A673 (cell line): ENCODE measurements around the gene SCYGR4. TPM values are rescaled to one million over a fixed set of nuclear protein-coding genes. Genes with fewer than 3 reads are reported as not detected.

Source experiments
- BruUV-seq: library from RNA; stranded (reverse); fragments of 400-500 nt; replicated peaks from 2 replicates; lab custom pipeline; 2021; lab: Mats Ljungman, UMichigan
- CTCF ChIA-PET: fragments of 300-600 bp; sonication (Branson Sonifier 250); formaldehyde crosslinking; loops from one replicate; lab custom pipeline; 2022; ENCODE audit warnings: antibody characterized with exemption; lab: Charles Lee
- POLR2A ChIA-PET: fragments of 300-600 bp; sonication (Branson Sonifier 250); formaldehyde crosslinking; loops from one replicate; lab custom pipeline; 2022; ENCODE audit warnings: antibody characterized with exemption; ENCODE audit not compliant: low non-redundant PET; lab: Charles Lee
- DNase-seq: peaks from one replicate; pipeline ENCODE4 v3.0.0-alpha.2; 2015; ENCODE audit warnings: low spot score
- H3K27ac ChIP-seq: fragments of 200-600 bp; sonication (generic); 2 replicates; pipeline ENCODE4 v1.5.1; 2016; ENCODE audit warnings: mixed run types, low read depth, mild to moderate bottlenecking, mixed read lengths, antibody characterized with exemption, low read length; ENCODE audit not compliant: poor library complexity, severe bottlenecking
- H3K27me3 ChIP-seq: fragments of 200-600 bp; sonication (generic); replicated peaks from 2 replicates; pipeline ENCODE4 v1.6.1; 2017; ENCODE audit warnings: mixed run types, low read depth, mild to moderate bottlenecking, mixed read lengths, antibody characterized with exemption, low read length; ENCODE audit not compliant: insufficient read depth, poor library complexity
- H3K36me3 ChIP-seq: fragments of 200-600 bp; sonication (generic); 2 replicates; pipeline ENCODE4 v1.6.1; 2016; ENCODE audit warnings: mixed run types, mild to moderate bottlenecking, mixed read lengths, antibody characterized with exemption, low read length; ENCODE audit not compliant: insufficient read depth, poor library complexity, severe bottlenecking
- H3K4me1 ChIP-seq: fragments of 200-600 bp; sonication (generic); 2 replicates; pipeline ENCODE4 v1.6.1; 2017; ENCODE audit warnings: mixed run types, mild to moderate bottlenecking, mixed read lengths, antibody characterized with exemption, low read length; ENCODE audit not compliant: insufficient read depth, poor library complexity, severe bottlenecking
- H3K4me3 ChIP-seq: fragments of 200-600 bp; sonication (generic); 2 replicates; pipeline ENCODE4 v1.5.1; 2016; ENCODE audit warnings: low read depth, mixed run types, mild to moderate bottlenecking, mixed read lengths, low read length; ENCODE audit not compliant: poor library complexity, severe bottlenecking
- H3K9me3 ChIP-seq: fragments of 200-600 bp; sonication (generic); 2 replicates; pipeline ENCODE4 v1.6.1; 2016; ENCODE audit warnings: mixed run types, low read depth, mild to moderate bottlenecking, mixed read lengths, antibody characterized with exemption, low read length; ENCODE audit not compliant: poor library complexity, severe bottlenecking
- CTCF ChIP-seq: fragments of 300-800, 200-600 bp; sonication (generic); conservative IDR thresholded peaks from 2 replicates; pipeline ENCODE4 v1.5.1; 2017; ENCODE audit warnings: low read depth, mild to moderate bottlenecking, antibody characterized with exemption, low read length, moderate library complexity, mixed read lengths
- EZH2 ChIP-seq: fragments of 200-600 bp; sonication (generic); IDR thresholded peaks from 2 replicates; pipeline ENCODE4 v1.6.1; 2017; ENCODE audit warnings: borderline replicate concordance, low read depth, mild to moderate bottlenecking, mixed read lengths, antibody characterized with exemption, low read length; ENCODE audit not compliant: poor library complexity, severe bottlenecking
- intact Hi-C: fragments of 100-400 bp; cut with micrococcal nuclease; formaldehyde crosslinking; loops from one replicate; pipeline ENCODE4 v1.10.0; 2022; ENCODE audit not compliant: unreplicated experiment
- total RNA-seq: library from RNA; stranded (reverse); gene quantifications from 2 replicates; pipeline ENCODE4 v1.2.3, GENCODE V29; 2021

The SCYGR4 gene
- total RNA-seq, 1 experiment from 2014 or later: not detected

- ChIA-PET POLR2A (no interaction called here), CTCF (no interaction called here)
- Histone ChIP-seq H3K9me3 (no peaks in the 10 kb centered on the region), H3K27me3 (no peaks in the 10 kb centered on the region), H3K36me3 (no peaks in the 10 kb centered on the region), H3K4me3 (no peak overlapping the region), H3K4me1 (no peaks in the 10 kb centered on the region), H3K27ac (no peak overlapping the region)
- TF ChIP-seq EZH2 (no peak), CTCF (no peak)
- no TSS peak for BruUV-seq
- no peak for DNase-seq
- intact Hi-C loops: no loop called here
Measured at GRCh38 chr2:227632827-227633226, 15.5 kb downstream of the SCYGR4 start.

GRCh38 chr2:227634201-227634600, 16.9 kb downstream of the SCYGR4 start:
- Histone ChIP-seq H3K27me3 (no peaks in the 10 kb centered on the region), H3K4me1 (no peaks in the 10 kb centered on the region), H3K36me3 (no peaks in the 10 kb centered on the region), H3K9me3 (no peaks in the 10 kb centered on the region), H3K4me3 (no peak overlapping the region), H3K27ac (no peak overlapping the region)
- no TSS peak for BruUV-seq
- DNase-seq: no peak
- TF ChIP-seq CTCF: no peak
- TF ChIP-seq EZH2: no peak
- intact Hi-C loops: no loop called here
- POLR2A ChIA-PET: no interaction called here
- CTCF ChIA-PET: no interaction called here

- no peak for DNase-seq
- no peak overlapping the region for H3K4me3 ChIP-seq
- no peaks in the 10 kb centered on the region for H3K4me1 ChIP-seq
- ChIA-PET CTCF (no interaction called here), POLR2A (no interaction called here)
- TF ChIP-seq CTCF (no peak), EZH2 (no peak)
- no peaks in the 10 kb centered on the region for H3K27me3 ChIP-seq
- H3K9me3 ChIP-seq: no peaks in the 10 kb centered on the region
- no TSS peak for BruUV-seq
- no peaks in the 10 kb centered on the region for H3K36me3 ChIP-seq
- H3K27ac ChIP-seq: no peak overlapping the region
- intact Hi-C loops: no loop called here
Measured at GRCh38 chr2:227642656-227643055, 25.4 kb downstream of the SCYGR4 start.
